Cardiac ventricle fibroblast (primary cell): ENCODE results near the gene OR2Z1. TPM values are rescaled to one million over a fixed set of nuclear protein-coding genes. Genes with fewer than 3 reads are reported as not detected.

Experiments used
- total RNA-seq: library from RNA; depleted of rRNA; stranded (reverse); fragments of >200 nt; gene quantifications from 2 replicates; pipeline ENCODE4 v1.2.3, GENCODE V29; 2015

The OR2Z1 gene
- not detected in 2 replicates for total RNA-seq

DNA sequence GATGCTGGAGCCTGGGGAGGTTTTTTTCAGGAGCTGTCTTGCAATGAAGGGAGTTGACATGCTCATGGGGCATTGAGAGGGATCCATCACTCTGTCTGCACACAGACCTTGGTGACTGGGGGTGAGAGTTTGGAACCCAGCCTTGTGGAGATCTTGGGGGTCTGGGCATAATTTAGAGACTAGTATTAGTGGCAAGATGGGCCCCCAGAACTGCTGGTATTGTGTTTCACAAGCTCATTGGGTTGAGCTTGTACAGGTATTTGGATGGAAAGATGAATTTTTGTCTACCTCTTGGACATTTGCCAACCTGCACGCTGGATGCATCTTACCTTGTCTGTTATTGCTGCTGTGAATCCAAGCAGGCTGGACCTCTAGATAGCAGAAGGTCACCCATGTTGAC, at the start of gene OR2Z1:
TSS of gene OR2Z1 (plus strand) at position 301 of the 400 bp plus-strand sequence. CDS start 9,395 bp downstream, outside the sequence.

DNA sequence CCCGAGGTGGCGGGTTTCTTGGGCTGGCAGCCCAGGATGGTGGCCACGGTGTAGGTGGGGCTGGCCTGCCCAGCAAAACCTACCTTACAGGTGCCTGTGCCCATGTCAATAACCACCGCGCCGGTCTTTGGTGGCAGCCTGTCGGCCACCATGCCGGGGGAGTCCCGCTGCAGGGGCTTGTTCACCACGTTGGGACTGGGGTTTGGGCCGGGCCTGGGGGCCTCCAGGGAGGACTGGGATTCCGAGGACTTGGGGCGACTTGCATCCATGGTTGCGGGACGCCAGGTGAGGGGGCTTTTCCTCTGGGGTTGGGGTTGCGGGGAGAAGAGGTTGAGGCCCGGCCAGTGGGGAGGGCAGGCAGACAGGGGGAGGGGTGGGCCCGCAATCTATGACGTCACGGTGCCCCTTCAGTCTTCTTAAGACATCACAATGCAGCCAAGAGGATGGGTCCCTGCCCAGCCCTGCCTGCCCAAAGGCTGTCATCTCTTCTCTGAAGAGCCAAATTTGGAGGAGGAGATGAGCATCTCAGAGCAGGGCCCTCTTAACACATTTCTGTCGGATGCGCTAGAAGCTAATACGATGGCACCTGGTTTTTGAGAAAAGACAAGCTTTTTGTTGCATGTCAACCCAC, 22.9 kb upstream of the OR2Z1 start, which contains the start of gene ACTL9:
TSS of gene ACTL9 (minus strand) at position 363 of the 631 bp plus-strand sequence. CDS start at position 269, 94 bp downstream.

Other genes starting within 250 kb of the OR2Z1 start
- not detected in 2 replicates for gene PRAM1, start 219.0 kb upstream of the OR2Z1 start, total RNA-seq
- gene ZNF414, start 207.5 kb upstream of the OR2Z1 start, total RNA-seq, result 17.0 and 22.7 TPM in 2 replicates
- 0.29 and 0.31 TPM in 2 replicates for gene MYO1F, start 144.2 kb upstream of the OR2Z1 start, total RNA-seq
- gene ADAMTS10, start 110.9 kb upstream of the OR2Z1 start, total RNA-seq, result 5.7 and 7.9 TPM in 2 replicates
- not detected in 2 replicates for gene NFILZ, start 91.0 kb upstream of the OR2Z1 start, total RNA-seq
- not detected in 2 replicates for gene ACTL9, start 22.8 kb upstream of the OR2Z1 start, total RNA-seq
- 23.1 and 25.1 TPM in 2 replicates for gene ZNF558, start 110.7 kb downstream of the OR2Z1 start, total RNA-seq
- not detected in 2 replicates for gene MBD3L1, start 110.7 kb downstream of the OR2Z1 start, total RNA-seq